Posterior vena cava (tissue), 2 donors: ENCODE data around the gene DLG1. TPM values are rescaled to one million over a fixed set of nuclear protein-coding genes. Genes with fewer than 3 reads are reported as not detected.

Experiments used
- DNase-seq: peaks from one replicate; pipeline ENCODE4 v3.0.0-alpha.2; 2020; ENCODE audit warnings: low spot score
- intact Hi-C, 2 donors: fragments of 100-400 bp; cut with DNase I; formaldehyde crosslinking; loops; one replicate each; pipeline versions ENCODE4 v1.14.1 to v1.14.2; 2022 to 2023
- total RNA-seq, 2 donors: library from RNA; stranded (reverse); fragmentation: NEBNext Ultra II Directional; extraction: Animal tissue kit (Norgen Biotek cat#: 25700); gene quantifications; one replicate each; pipeline ENCODE4 v1.2.1, GENCODE V29; 2021
- donor health status: DM: yes; HTN: yes; CAD: no.
- donor health status: DM: yes; HTN: yes; CAD: no.

DLG1 gene
- total RNA-seq, 2 donors from 2014 or later, result 67.9 to 70.3 TPM

DNA sequence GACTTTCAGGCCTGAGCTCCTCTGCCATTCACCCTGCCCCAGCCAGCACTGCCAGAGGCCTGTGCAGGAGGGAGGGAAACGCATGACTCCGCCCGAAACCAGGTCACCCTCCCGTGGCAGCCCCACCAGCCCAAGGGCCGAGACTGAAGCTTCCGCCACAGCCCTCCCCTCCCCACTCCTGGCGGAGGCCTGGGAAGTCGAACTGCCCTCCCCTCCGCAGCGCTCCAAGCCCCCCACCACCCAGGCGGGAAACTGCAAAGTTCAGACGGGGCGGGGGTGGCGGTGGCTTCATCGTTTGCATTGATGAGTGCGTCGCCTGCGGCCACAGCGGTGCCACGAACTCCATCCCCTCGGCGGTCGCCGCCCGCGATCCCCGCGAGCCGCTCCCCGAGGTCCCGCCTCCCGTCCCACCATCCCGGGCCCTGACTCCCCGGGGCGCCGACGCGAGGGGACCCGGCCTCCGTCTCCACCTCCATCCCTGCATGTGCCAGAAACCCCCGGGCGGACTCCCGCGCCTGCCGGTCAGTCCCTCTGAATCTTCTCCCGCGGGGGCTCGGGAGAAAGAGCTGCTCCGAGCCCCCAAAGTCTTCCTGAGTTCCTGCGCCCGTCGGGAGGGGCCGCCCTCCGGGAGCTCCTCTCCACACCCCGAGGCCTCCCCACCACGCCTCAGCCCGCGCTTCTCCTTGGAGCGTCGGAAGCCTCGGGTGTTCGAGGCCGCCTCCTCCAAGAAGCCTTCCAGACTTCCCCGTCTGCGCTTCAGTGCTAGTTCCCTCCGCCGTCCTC is 269.5 kb downstream of the DLG1 start:
- no peak for DNase-seq
- intact Hi-C loops, result no loop called here

DNA sequence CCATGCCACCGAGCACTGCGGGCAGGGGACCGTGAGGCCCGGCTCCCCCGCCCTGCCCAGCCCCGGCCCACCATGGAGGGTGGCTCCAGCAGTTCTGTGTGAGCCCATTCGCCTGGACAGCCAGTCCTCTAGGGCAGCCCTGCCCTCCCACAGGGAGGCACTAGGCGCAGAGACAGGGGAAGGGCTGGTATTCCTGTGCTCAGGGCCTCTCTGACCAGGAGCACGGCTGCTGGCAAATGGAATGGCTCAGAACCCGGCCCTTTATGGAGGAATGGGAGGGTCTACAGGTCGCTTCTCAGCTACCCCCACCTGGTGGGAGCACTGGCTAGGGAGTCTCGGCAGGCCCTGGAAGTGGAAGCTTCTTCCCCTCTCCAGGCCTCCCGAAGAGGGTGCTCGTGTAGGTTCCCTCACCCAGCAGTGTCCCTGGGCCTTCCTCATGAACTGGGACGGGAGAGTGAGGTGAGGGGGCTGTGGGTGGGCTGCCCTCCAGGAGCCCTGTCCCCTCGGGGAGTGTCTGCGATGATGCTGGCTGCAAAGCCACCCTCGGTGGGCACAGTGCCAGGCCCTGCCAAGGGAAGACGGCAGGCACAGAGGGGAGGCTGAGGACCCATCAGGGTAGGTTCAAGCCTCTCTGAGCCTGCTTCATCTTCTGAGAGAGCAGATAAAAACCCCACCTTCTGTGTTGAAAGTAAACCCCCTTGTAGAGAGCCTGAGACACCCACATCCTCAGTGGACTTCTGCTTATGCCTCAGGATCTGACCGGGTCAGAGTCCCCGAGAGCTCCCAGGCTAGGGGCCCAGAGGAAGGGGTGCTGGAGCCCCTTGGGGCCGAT is 270.3 kb downstream of the DLG1 start:
- DNase-seq, result no peak
- intact Hi-C loops, result no loop called here

DNA sequence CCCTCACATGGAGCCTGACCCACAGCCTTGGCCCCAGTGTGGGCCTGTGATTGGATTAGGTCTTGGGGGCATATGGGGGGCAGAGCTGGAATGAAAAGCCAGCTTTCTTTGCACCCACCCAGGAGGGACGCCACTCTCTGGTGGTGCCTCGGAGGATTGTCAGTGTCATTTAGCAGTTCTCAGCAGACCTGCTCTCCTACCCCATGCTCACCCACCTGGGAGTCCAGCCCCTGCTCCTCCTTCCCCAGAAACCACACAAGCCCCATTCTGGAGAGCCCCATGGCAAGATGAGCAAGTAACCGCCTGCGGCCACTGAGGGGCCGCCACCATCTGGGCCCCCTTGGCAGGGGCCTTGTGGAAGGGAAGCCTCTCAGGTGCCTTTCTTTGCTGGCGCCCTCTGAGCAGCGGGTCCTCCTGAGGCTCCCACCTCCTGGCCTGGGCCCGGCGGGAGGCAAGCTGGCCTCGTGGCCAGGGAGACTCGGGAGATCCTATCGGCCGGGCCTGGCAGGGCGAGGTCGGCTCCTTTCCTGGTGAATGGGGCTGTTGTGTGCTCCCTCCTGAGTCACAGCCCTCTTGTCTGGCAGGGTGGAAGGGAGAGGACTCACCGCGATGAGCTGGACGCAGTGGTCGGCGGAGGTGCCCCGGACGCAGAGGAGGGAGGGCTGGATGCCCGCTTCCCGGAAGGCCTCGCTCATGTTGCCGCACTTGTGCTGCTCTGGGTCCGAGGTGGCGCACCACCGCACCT is 271.1 kb downstream of the DLG1 start:
- intact Hi-C loops, result no loop called here
- no peak for DNase-seq

DNA sequence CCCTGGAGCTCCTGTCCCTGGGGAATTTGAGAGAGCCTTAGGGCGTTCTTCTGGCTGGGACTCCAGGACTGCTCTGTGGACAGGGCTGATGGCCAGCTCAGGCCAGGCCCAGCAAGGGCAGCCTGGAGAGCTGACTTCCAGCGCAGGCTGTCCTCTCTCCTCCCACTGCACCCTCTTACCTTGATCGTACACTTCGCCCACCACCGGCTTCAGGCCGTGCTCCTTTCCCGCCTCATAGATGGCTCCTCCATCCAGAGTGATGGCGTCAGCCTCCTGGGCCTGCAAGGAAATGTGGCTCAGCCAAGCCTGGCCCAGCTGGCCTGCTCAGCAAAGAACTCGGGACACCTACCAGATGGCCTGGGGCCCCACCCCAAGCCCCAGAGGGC is 271.9 kb downstream of the DLG1 start:
- DNase-seq, result peak; percentile 76
- intact Hi-C loops, result no loop called here

DNA sequence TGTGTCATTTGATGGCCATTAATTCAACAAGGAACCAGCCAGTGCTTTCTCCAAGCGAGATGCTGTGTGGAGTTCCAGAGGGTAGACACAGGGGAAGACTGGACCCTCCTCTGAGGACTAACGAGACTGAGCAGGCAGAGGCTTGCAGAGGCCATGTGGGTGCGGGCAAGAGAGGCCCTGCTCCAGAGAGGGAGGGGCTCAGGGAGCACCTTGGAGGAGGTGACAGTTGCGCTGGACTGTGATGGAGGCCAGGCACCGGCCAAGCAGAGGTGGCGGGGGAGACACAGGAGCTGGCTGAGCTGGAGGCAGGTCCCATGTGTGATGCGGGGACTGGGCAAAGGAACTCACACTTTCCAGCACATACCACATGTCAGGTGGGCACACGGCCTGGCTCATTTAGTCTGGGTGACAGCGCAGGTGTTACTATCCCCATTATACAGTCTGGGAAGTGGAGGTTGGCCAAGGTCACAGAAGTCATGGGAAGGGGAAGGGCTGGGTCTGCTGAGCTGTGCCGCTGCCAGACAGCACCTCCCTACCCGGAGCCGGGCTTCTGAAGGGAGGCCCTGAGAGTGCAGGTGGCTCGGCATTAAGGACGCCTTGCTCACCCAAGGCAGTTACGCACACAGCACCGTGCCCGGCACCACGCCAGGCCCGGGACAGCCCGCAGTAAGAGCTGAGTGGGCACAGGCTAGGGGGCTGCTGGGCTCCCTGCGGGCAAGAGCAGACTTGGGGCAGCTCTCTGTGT is 272.5 kb downstream of the DLG1 start:
- DNase-seq, result no peak
- intact Hi-C loops, result no loop called here

DNA sequence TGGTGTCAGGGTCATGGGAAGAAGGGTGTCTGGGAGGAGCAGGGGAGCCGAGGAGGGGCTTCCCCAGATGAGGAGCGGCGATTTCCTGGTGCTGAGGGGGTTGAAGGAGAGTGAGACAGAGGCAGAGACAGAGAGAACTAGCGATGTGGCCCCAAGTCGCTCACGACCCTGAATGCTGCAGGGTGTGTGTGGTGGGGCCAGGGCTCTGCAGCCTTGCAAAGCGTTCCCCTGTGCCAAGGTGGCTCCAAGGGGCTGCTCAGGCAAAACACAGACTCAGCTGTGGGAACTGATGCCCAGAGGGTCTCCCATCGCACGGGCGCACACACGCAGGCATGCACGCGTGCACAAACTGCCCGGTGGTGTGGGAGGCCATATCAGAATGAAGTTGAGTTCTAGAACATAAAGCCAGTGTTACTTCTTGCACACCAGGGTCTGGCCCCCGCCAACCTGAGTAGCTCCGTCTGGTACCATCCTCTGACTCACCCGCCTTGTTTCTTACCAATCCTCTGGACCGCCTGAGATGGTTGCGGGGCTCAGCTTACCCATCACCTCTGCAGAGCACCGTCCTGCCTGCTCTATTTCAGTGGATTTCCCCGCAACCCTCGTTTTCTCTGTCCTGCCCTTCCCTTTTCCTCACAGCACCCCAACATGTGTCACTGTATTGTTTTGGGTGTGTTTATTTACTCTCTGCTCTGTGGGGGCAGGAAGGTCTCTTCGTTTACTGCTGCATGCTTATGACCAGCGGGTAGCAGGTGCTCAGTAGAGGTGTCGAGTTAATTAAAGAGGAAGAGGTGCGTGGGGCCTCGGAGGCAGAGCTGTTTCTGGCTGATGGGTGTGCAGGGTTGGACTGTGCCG is 273.3 kb downstream of the DLG1 start:
- DNase-seq, result peak; percentile 81
- intact Hi-C loops, result no loop called here

DNA sequence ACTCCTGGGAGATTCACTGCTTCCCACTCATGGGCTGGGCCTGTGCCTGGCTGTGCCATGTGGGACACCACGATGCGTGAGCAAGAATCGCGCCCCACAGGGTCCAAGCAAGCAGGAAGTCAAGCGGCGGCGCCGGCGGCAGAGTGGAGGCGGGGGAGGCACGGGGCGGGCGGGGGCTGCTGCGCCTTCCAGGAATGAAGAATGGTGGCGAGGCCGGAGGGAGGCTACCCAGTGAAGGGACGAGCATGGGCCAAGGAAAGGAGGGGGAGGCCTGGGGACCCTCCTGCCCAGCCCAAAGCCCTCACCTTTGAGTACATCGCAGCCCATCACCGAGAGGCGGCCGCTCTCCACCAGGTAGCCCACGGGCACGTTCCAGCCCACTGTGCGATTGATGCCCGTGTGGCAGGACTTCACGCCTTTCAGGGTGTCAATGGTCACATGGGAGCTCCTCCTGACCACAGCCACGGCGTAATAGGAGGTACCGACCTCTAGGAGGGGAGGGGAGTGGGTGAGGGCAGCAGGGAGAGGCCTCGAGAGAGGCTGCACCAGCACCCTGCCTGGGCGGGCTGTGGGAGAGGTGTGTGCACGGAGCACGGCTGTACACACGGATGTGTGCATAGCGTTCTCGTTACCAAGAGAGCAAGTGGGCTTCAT is 274.3 kb downstream of the DLG1 start:
- peak; percentile 77 for DNase-seq
- intact Hi-C loops, result loop anchor here in 1 of 2 donors (2.0 kb wide), 1 partner anchor 29 kb away; no protein-coding TSS in a partner anchor

DNA sequence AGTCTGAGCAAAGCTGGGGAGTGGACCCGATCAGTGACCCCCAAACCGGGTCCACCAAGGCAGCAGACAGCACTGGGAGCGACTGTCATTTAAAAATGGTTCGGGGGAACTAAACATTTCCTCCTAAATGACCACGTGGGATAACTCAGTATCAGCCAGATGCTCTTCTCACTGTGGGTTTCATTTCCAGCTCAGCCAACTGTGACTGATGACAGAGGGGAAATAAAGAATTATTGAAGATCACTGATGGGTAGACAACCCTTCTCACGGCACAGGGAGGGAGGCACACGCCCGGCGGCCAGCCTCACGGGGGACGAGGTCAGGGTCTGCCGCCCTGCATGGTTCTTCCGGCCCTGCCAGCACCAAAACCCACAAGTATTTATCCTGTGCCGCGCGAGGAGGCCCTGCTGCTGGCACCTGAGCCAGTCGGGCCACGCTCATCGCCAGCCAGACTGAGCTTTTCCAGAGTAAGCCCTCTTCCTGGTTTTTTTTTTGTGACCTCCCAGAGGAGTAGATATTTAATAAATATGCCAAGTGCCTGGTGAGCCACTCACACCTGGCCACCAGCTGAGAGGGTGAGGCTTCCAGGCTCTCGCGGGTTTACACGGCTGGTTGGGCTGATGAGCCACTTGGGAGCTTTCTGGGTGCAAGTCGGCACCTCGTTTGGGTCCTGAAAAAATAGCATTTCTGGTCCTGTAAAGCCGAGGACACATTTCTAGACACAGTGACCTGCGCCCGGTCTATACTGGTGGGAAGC is 275.0 kb downstream of the DLG1 start:
- intact Hi-C loops, result loop anchor here in 1 of 2 donors (2.0 kb wide), 1 partner anchor 29 kb away; no protein-coding TSS in a partner anchor
- DNase-seq, result no peak

DNA sequence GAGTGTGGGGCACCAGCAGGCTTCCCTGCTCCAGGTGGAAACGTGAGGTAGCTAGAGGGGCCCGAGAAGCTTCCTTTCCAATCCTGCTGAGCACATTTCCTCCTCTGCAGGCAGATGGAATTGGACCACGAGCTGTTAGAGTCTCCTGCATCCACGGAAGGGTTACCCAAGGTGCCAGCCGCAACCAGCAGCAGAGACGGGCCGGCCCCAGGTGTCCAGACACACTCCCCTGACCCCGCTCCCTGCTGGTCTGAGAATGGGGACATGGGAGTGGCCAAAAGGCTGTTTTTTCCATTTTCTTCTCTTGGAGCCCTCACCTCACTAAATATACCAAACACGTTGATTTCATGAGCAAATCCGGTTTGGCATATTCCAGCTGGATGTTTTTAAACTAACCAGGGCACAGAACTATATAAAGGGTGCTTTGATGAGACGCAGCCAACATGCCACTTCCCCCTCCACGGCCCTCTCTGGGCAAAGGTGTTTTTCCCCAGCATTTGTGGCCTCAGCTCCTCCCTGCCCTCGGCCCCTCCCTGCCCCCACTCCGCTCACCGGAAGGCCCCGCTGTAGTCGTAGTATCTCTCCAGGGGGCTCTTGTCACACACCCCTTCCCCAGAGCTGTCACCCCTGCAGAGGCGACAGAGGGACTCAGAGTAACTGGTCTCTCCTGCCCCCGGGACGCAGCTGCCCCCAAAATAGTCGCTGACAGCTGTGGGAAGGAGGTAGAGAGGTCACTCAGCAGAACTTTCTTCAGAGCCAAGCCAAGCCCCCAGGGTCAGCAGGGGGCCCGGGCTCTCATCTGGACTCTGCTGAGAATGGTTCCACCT is 275.8 kb downstream of the DLG1 start:
- intact Hi-C loops, result loop anchor here in 1 of 2 donors (2.0 kb wide), 1 partner anchor 30 kb away; no protein-coding TSS in a partner anchor
- DNase-seq, result no peak

DNA sequence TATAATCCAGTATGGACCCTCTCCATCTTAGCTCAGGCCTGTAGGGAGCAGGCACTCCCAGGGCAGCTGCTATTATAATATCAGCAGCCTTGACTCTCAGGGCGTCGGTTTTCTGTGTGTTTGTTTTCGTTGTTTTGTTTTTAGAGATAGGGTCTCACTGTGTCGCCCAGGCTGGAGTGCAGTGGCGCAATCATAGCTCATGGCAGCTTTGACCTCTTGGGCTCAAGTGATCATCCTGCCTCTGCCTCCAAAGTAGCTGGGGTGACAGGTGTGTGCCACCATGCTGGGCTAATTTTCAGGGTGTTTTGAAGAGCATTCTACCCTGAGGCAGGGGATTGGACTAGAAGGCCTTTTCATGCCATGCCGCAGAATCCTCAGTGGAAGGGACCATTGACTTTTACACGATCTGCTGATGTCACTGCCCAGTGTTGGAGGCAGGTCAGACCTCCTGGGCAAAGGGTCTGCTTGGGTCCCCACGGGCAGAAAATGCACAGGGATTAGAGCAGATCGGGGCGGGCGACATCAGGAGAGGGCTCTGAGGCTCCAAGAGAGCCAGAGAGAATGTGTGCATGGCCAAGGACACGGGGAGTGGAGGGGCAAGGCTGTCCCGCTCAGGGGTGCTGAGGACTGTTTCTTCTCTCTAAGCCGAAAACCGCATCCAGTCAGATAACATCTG is 276.5 kb downstream of the DLG1 start:
- DNase-seq, result no peak
- intact Hi-C loops, result loop anchor here in 1 of 2 donors (2.0 kb wide), 1 partner anchor 31 kb away; no protein-coding TSS in a partner anchor

DNA sequence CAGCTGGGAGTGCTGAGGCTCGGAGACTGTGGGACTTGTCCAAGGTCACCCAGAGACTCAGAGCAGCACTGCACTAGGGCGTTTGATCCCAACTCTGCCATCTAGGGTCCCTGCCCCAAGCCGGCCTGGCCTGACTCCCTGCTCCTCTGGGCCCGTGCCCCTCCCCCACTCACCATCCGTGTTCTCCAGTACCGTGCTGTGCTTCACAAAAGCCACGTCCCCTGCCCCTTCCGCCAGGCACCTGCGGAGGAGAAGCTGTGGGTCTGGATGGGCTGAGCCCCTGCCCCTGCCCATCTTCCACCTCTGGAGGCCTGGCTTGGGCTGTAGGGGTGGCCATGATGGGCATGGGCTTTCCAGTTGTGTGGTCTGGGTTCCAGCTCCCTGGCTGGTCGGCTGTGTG is 277.2 kb downstream of the DLG1 start:
- intact Hi-C loops, result no loop called here
- DNase-seq, result no peak

DNA sequence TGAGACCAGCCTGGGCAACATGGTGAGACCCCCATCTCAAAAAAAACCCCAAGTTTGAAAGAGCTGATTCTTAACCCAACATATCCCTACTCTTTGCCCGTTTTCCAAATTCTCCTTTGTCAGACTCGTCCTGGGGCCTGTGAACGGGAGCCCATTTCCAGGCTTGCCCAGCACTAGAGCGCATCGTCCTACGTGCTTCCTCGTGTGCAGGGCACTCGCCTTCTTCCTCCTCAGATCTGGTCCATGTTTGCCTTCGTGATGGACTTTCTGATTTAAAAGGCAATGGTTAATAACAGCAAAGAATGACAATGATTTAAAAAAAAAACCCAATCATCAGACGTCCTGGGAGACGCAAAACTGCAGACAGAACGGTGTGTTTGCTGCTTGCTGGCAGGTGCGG is 278.9 kb downstream of the DLG1 start:
- intact Hi-C loops, result no loop called here

DNA sequence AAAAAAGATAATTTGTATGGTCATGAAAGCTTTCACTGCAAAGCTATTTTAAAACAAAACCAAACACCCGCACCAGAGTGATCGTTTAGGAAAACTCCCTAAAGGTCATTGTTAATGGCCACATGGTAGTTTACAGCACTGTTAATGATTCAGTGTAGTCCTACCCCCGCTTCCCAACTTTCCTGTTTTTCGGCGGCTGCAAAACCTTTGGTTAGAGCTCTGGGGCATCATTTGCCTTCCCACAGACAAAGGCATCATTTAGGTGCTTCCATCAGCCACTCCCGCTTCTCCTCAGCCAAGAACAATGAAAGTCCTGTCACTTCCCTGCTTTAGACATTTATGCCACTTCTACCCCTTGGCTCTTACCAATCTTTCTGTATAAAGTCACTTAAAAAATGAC is 279.4 kb downstream of the DLG1 start:
- DNase-seq, result no peak
- intact Hi-C loops, result no loop called here

More for the DNA sequence above, 278.9 kb downstream of the DLG1 start:
- DNase-seq, result no peak

DNA sequence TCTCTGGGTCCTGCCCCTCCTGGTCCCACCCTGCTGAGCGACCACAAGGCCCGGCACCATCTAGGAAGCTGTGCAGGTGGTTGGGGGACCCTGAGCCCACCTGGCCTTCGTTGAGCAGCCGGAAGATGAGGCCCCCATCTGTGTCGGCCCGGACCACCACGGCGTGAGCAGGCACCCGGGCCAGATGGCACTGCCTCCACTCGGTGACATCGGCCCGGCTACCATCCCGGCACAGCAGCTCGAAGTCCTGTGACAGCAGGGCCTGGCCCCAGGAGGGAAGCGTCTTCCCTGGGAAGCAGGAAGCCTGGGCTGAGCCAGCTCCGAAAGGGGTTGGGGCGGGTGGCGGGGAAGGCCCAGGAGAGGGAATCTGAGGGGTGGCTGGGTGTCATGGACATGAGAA is 281.4 kb downstream of the DLG1 start:
- no peak for DNase-seq

More for the DNA sequence above, 281.4 kb downstream of the DLG1 start:
- intact Hi-C loops, result no loop called here
